ENCODE measurements around the gene EPB41L2.

Gene EPB41L2

DNA sequence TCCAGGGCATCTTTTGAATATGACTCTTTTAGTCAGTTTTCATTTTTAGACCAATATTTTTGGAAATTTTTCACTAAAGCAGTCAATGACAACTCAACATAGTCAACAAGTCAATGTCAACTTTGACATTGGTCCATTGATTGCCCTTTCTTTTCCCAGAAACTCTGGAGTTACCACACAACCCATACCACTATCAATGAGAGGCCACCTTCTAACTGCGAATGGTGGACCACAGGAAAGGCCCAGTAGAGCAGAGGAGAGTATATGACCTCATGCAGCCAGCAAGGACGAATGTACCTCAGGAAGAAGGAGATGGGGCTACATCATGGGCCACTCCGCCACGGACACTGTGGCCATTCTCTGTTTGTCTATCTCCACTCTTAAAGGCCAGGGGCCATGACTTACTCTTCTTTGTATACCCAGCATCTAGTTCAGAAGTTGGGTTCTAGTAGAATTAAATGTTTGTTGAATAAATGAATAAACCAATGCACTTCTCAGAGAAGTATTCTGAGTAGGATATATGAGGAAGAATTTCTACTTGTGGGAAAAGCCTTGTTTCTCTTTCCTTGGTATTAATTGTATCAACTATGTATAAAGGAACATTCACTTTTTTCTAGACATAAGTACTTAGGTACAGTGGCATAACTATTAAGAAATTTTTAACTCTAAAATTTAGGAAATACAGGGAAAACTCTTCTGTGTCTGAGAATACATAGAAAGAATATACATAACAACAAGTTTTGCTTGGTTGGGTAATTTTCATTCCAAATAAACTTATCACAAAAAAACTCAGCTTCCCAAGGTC, 236.4 kb downstream of the EPB41L2 start:
- TF ChIP-seq, protein P1, sequence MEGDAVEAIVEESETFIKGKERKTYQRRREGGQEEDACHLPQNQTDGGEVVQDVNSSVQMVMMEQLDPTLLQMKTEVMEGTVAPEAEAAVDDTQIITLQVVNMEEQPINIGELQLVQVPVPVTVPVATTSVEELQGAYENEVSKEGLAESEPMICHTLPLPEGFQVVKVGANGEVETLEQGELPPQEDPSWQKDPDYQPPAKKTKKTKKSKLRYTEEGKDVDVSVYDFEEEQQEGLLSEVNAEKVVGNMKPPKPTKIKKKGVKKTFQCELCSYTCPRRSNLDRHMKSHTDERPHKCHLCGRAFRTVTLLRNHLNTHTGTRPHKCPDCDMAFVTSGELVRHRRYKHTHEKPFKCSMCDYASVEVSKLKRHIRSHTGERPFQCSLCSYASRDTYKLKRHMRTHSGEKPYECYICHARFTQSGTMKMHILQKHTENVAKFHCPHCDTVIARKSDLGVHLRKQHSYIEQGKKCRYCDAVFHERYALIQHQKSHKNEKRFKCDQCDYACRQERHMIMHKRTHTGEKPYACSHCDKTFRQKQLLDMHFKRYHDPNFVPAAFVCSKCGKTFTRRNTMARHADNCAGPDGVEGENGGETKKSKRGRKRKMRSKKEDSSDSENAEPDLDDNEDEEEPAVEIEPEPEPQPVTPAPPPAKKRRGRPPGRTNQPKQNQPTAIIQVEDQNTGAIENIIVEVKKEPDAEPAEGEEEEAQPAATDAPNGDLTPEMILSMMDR (IDR thresholded peaks at IDR 0.05): no peak
- Histone ChIP-seq H3K4me3 (ENCODE audit: low read depth in 1 of 2, low read length in 1 of 2) (no peak overlapping the region), H3K4me1 (ENCODE audit: control insufficient read depth in 1 of 2, insufficient read depth in 1 of 2, low read depth in 1 of 2, low read length in 1 of 2) (no peaks in the 10 kb centered on the region), H3K27ac (no peak overlapping the region), H3K36me3 (no peaks in the 10 kb centered on the region), H3K27me3 (no peaks in the 10 kb centered on the region), H3K9me3 (no peaks in the 10 kb centered on the region)

DNA sequence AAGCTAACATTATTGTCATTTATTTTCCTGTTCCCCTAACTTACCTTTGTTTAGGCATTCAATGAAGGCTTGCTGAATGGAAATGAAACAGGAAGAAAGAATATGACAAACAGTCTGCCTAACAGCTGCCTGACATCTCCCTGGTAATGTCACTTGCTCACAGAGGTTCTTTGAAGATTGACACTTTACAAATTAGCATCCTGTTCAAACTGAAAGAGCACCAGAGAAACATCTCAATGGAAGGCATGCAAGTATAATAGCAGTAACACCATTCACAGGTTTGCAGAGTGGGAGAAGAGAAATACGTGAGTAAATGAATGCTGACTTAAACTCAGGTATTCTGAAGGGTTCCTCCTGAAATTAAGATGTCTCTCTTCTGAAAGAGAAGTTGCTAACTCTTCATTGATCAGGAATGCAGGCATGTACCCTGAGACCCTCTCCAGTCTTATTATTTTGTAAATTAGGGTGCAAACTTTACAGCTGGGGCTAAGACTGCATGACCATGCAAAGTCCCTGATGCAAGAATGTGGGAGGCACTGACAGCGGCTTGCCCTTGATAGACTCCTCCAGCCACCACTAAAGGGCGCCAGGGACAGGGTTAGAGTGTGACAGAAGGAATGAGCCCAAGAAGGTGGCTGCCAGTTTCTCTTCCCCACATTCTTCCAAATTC, 237.1 kb downstream of the EPB41L2 start:
- TF ChIP-seq, protein P1 (IDR thresholded peaks at IDR 0.05): no peak
- H3K27ac ChIP-seq: no peak overlapping the region
- no peaks in the 10 kb centered on the region for H3K36me3 ChIP-seq
- no peaks in the 10 kb centered on the region for H3K27me3 ChIP-seq
- no peaks in the 10 kb centered on the region for H3K4me1 ChIP-seq (ENCODE audit: control insufficient read depth in 1 of 2, insufficient read depth in 1 of 2, low read depth in 1 of 2, low read length in 1 of 2)
- H3K9me3 ChIP-seq: no peaks in the 10 kb centered on the region
- H3K4me3 ChIP-seq (ENCODE audit: low read depth in 1 of 2, low read length in 1 of 2): no peak overlapping the region

DNA sequence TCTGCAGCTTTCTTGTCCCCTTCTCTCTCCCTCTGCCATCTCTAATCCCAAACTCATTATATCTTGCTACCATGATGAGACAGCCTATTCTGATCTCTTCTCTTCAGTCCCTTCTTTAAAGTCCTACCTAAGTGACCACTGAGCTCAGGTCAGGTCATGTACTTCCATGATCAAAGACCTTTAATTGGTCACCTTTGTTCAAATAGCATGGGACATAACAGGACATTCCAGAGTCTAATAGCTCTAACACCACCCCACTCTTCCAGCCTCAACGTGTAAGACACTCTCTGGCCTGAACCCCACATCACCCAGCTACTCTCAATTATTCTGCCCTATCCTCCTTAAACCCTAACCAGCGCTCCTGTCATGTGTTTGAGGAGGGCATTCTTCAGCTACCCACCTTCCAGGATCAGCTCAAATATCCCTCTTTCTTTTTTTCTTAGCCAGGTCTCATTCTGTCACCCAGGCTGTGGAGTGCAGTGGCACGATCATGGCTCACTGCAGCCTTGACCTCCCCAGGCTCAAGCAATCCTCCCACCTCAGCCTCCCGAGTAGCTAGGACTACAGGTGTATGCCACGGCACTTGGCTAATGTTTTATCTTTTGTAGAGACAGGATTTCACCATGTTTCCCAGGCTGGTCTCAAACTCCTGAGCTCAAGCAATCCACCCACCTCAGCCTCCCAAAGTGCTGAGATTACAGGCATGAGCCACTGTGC, 237.9 kb downstream of the EPB41L2 start:
- H3K27me3 ChIP-seq: no peaks in the 10 kb centered on the region
- no peak overlapping the region for H3K4me3 ChIP-seq (ENCODE audit: low read depth in 1 of 2, low read length in 1 of 2)
- H3K36me3 ChIP-seq: no peaks in the 10 kb centered on the region
- H3K27ac ChIP-seq: no peak overlapping the region
- no peaks in the 10 kb centered on the region for H3K9me3 ChIP-seq
- H3K4me1 ChIP-seq (ENCODE audit: control insufficient read depth in 1 of 2, insufficient read depth in 1 of 2, low read depth in 1 of 2, low read length in 1 of 2): no peaks in the 10 kb centered on the region
- TF ChIP-seq, protein P1 (IDR thresholded peaks at IDR 0.05): no peak

DNA sequence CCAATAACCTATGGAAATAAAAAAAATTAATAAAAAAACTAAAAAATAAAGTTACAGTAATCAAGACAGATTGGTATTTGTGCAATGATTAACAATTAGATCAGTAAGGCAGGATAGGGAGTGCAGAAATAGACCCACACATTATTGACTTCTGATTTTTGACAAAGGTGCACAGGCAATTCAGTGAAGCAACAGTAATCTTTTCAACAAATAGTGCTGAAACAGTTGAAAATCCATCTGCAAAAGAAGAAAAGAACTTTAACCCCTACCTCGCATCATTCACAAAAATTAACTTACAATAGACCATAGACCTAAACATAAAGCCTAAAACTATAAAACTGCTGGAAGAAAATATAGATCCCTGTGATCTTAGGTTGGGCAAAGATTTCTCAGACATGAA, 240.3 kb downstream of the EPB41L2 start:
- no peak overlapping the region for H3K27ac ChIP-seq
- H3K4me3 ChIP-seq (ENCODE audit: low read depth in 1 of 2, low read length in 1 of 2): no peak overlapping the region
- H3K27me3 ChIP-seq: no peaks in the 10 kb centered on the region
- H3K36me3 ChIP-seq: no peaks in the 10 kb centered on the region
- H3K4me1 ChIP-seq (ENCODE audit: control insufficient read depth in 1 of 2, insufficient read depth in 1 of 2, low read depth in 1 of 2, low read length in 1 of 2): no peaks in the 10 kb centered on the region
- no peaks in the 10 kb centered on the region for H3K9me3 ChIP-seq
- TF ChIP-seq, protein P1 (IDR thresholded peaks at IDR 0.05): no peak

DNA sequence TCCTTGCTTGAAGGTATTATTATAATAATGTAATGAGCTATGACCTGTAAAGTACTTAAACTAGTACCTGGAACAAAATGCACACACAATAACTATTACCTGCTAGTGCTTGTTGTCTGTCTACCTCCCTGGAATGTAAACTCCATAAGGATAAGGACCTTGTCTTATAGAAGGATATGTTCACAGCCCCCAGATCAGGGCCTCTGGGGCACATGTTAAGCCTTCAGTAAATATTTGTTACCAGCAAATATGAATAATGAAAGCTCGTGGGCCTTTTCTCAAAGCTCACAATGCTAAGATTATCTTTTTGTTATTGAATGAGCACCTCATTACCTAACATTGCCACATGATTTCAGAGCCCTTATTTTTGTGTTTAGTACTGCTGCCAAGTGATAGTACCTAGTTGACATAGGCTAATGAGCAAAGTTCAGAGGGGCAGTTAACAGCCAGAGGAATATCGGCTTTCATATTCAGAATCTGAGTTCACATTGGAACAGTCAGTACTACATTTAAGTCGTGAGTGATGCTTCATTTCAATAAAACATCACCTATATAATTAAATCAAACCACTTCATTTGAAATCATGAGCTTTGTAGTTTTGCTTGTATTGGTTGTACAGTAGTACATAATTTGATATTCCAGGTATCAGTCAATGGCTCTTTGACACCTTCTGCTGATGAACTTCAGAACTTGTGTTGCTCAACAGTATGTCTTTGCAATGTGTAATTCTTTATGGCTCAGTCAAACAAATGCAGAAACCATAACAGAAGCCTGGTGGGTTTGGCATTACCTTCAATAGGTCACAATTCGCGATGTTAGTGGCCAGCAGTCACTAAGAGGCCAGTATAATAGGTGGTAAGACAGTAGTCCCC, 247.6 kb downstream of the EPB41L2 start:
- TF ChIP-seq, protein P1 (IDR thresholded peaks at IDR 0.05): no peak
- H3K9me3 ChIP-seq: no peaks in the 10 kb centered on the region
- no peaks in the 10 kb centered on the region for H3K4me1 ChIP-seq (ENCODE audit: control insufficient read depth in 1 of 2, insufficient read depth in 1 of 2, low read depth in 1 of 2, low read length in 1 of 2)
- H3K4me3 ChIP-seq (ENCODE audit: low read depth in 1 of 2, low read length in 1 of 2): no peak overlapping the region
- H3K27ac ChIP-seq: no peak overlapping the region
- no peaks in the 10 kb centered on the region for H3K27me3 ChIP-seq
- no peaks in the 10 kb centered on the region for H3K36me3 ChIP-seq
